ENCODE measurements around the gene CORIN. TPM values are rescaled to one million over a fixed set of nuclear protein-coding genes. Genes with fewer than 3 reads are reported as not detected.

Gene CORIN
- polyA plus RNA-seq, 1 of the 3 experiments (the other 2 are of a cell fraction), result 1.1 TPM

DNA sequence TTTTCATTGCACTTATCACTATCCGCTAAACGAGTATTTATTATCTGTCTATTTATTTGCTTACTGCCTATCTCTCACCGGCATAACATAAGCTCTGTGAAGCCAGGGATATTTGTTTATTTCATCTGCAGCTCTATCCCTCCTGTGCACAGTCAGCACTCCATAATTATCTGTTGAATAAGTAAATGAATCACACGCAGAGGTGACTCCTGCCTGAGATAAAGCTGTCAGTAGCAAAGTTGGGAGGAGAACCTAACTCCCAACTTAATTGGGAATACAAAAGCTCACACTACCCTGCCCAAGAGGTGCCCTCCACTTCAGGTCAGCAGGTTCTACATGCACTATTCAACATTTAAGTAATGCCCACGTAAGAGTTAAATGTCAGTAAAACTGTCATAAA lies 85.7 kb downstream of the CORIN start (continued):
- TF ChIP-seq, protein P1, sequence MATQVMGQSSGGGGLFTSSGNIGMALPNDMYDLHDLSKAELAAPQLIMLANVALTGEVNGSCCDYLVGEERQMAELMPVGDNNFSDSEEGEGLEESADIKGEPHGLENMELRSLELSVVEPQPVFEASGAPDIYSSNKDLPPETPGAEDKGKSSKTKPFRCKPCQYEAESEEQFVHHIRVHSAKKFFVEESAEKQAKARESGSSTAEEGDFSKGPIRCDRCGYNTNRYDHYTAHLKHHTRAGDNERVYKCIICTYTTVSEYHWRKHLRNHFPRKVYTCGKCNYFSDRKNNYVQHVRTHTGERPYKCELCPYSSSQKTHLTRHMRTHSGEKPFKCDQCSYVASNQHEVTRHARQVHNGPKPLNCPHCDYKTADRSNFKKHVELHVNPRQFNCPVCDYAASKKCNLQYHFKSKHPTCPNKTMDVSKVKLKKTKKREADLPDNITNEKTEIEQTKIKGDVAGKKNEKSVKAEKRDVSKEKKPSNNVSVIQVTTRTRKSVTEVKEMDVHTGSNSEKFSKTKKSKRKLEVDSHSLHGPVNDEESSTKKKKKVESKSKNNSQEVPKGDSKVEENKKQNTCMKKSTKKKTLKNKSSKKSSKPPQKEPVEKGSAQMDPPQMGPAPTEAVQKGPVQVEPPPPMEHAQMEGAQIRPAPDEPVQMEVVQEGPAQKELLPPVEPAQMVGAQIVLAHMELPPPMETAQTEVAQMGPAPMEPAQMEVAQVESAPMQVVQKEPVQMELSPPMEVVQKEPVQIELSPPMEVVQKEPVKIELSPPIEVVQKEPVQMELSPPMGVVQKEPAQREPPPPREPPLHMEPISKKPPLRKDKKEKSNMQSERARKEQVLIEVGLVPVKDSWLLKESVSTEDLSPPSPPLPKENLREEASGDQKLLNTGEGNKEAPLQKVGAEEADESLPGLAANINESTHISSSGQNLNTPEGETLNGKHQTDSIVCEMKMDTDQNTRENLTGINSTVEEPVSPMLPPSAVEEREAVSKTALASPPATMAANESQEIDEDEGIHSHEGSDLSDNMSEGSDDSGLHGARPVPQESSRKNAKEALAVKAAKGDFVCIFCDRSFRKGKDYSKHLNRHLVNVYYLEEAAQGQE (IDR thresholded peaks at IDR 0.05; ENCODE audit: low read depth, low read length), result no peak
- TF ChIP-seq EZH2phosphoT487 (IDR thresholded peaks at IDR 0.05; ENCODE audit: borderline replicate concordance, low read depth), result no peak

DNA sequence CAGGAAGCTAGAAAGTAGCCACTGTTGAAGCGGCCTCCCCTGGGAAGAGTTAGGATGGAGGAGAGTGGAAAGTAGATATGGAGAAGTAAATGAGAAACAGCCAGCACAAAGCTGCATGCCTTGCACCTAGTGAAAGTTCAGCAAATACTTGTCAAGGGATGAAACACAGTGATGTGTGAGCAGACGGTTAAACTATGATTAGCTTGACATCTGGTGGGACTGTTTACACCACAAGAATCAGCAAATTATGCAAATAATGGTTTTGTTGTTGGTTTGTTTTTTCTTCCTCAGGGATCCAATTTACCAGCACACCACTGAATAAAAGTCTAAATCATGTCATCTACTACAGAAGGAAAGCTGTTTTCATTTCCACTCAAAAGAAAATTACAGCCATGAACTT lies 87.1 kb downstream of the CORIN start:
- no peak for DNase-seq
- ChIA-PET POLR2A (no interaction called here), CTCF (no interaction called here)
- no peak overlapping the region for H2AFZ ChIP-seq (ENCODE audit: low read depth)
- no peaks in the 10 kb centered on the region for H3K79me2 ChIP-seq (ENCODE audit: insufficient read depth)
- H3K9me3 ChIP-seq, result no peaks in the 10 kb centered on the region
- no peaks in the 10 kb centered on the region for H3K36me3 ChIP-seq (replicated peaks in 1 of 2; ENCODE audit: control insufficient read depth in 1 of 2, insufficient read depth in 2 of 2, low read length in 1 of 2)
- H3K4me1 ChIP-seq (ENCODE audit: control insufficient read depth in 1 of 2, insufficient read depth in 2 of 2, low read depth in 1 of 2, low read length in 1 of 2), result 0 out of 4 replicates have a peak, but pooled peaks cover 0 to 3% of the 10 kb centered on the region in 2 experiments
- H4K20me1 ChIP-seq (ENCODE audit: insufficient read depth), result no peaks in the 10 kb centered on the region
- H3K4me3 ChIP-seq (ENCODE audit: low read depth in 2 of 2, low read length in 1 of 2), result no peak overlapping the region
- 65% methylated on average over 2 of the region's 2 CpGs for WGBS (ENCODE audit: low lambda C conversion rate)
- no peak overlapping the region for H3K27ac ChIP-seq (ENCODE audit: low read depth in 2 of 2, low read length in 1 of 2)
- no peaks in the 10 kb centered on the region for H3K9me2 ChIP-seq
- no peaks in the 10 kb centered on the region for H3F3A ChIP-seq (replicated peaks; ENCODE audit: insufficient read depth)
- H3K27me3 ChIP-seq (ENCODE audit: insufficient read depth), result no peaks in the 10 kb centered on the region
- no peak overlapping the region for H3K9ac ChIP-seq
- H3K4me2 ChIP-seq, result no peak overlapping the region
- TF ChIP-seq NRF1 (IDR thresholded peaks at IDR 0.05; ENCODE audit: low read depth, low read length), result no peak
- no peak for TF ChIP-seq EZH2phosphoT487 (IDR thresholded peaks at IDR 0.05; ENCODE audit: borderline replicate concordance, low read depth)
- TF ChIP-seq NFIC (IDR thresholded peaks at IDR 0.05; ENCODE audit: borderline replicate concordance), result no peak
- TF ChIP-seq GABPA (IDR thresholded peaks at IDR 0.05; ENCODE audit: low read depth), result no peak
- TF ChIP-seq MEF2A (IDR thresholded peaks at IDR 0.05; ENCODE audit: borderline replicate concordance, low read depth), result no peak
- TF ChIP-seq JUND (IDR thresholded peaks at IDR 0.05), result no peak
- no peak for TF ChIP-seq ELF1 (IDR thresholded peaks at IDR 0.05)
- no peak for TF ChIP-seq FOSL2 (IDR thresholded peaks at IDR 0.05; ENCODE audit: borderline replicate concordance, low read depth)
- TF ChIP-seq RXRA (IDR thresholded peaks at IDR 0.05; ENCODE audit: borderline replicate concordance, low read depth), result no peak
- TF ChIP-seq, protein P2, sequence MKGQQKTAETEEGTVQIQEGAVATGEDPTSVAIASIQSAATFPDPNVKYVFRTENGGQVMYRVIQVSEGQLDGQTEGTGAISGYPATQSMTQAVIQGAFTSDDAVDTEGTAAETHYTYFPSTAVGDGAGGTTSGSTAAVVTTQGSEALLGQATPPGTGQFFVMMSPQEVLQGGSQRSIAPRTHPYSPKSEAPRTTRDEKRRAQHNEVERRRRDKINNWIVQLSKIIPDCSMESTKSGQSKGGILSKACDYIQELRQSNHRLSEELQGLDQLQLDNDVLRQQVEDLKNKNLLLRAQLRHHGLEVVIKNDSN (IDR thresholded peaks at IDR 0.05; ENCODE audit: borderline replicate concordance, low read depth), result no peak
- TF ChIP-seq EP300 (IDR thresholded peaks at IDR 0.05; ENCODE audit: borderline replicate concordance in 1 of 2, low read depth in 1 of 2, low read length in 1 of 2), result no peak
- no peak for TF ChIP-seq TAF1 (IDR thresholded peaks at IDR 0.05; ENCODE audit: borderline replicate concordance, low read depth, low read length)
- no peak for TF ChIP-seq MXI1 (IDR thresholded peaks at IDR 0.05; ENCODE audit: low read depth, low read length)
- TF ChIP-seq RAD21 (IDR thresholded peaks at IDR 0.05; ENCODE audit: low read length), result no peak
- no peak for TF ChIP-seq YY1 (IDR thresholded peaks at IDR 0.05; ENCODE audit: low read depth)
- TF ChIP-seq CHD2 (IDR thresholded peaks at IDR 0.05; ENCODE audit: low read length, partially characterized antibody), result no peak
- no peak for TF ChIP-seq RCOR1 (IDR thresholded peaks at IDR 0.05; ENCODE audit: low read length)
- TF ChIP-seq SMC3 (IDR thresholded peaks at IDR 0.05; ENCODE audit: low read depth, low read length), result no peak
- no peak for TF ChIP-seq GATA2 (CRISPR knock-in tag; IDR thresholded peaks at IDR 0.05)

Data from SK-N-SH (cell line).